ENCODE data around the gene LRRTM2.
A peak's percentile ranks its signal among the peaks of the same experiment; 100 is the strongest.
"Not testable (repeated sequence)": the region's sequence is repeated elsewhere in the genome, so short reads cannot be mapped to it uniquely, and the experiment has no call there.

The LRRTM2 gene, protein sequence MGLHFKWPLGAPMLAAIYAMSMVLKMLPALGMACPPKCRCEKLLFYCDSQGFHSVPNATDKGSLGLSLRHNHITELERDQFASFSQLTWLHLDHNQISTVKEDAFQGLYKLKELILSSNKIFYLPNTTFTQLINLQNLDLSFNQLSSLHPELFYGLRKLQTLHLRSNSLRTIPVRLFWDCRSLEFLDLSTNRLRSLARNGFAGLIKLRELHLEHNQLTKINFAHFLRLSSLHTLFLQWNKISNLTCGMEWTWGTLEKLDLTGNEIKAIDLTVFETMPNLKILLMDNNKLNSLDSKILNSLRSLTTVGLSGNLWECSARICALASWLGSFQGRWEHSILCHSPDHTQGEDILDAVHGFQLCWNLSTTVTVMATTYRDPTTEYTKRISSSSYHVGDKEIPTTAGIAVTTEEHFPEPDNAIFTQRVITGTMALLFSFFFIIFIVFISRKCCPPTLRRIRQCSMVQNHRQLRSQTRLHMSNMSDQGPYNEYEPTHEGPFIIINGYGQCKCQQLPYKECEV

DNA sequence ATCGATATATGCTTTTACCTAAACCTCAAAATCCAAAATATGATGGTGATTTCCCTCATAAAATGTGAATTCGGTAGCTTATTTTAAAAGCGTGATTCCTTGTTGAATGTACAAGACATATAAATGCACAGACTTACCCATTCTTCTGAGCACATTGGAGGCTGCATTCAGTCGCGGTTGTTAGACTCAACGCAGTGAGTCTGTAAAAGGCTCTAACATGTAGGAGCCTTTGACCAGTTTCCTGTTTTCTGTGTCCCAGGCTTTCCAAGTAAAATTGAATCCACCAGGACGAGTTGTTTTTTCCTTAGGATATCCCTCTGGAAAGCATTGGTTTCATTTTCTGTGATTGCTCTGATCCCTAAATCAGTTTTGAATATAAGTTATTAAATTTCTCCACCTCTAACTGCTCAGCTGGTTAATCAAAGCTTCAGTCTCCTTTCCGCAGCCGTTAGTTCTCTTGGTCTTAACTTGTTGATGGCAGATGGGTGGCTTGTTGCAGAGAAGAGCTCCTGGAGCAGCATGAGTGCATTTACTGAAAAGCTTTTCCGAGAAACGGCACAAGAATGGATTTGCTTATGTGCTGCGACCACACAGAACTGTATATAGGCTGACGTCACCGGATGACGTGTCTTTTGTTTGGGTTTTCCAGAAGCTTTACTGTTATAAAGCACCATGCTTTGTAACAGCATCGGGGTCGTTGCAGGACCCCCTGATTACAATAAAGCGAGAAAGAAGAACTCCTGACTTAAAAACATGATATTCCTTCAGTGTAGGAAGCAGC is at the start of gene LRRTM2:
Gene LRRTM2, minus strand, starts transcription at position 565 of the 781 bp plus-strand sequence. Its CDS starts 424 bp downstream, at position 141.
- DNase-seq, result peak; percentile 79

GRCh38 chr5:138922494-138922893 is 47.4 kb upstream of the LRRTM2 start:
- DNase-seq, result peak; percentile 13

GRCh38 chr5:138921362-138921761 is 46.2 kb upstream of the LRRTM2 start:
- not testable (repeated sequence) for DNase-seq

DNA sequence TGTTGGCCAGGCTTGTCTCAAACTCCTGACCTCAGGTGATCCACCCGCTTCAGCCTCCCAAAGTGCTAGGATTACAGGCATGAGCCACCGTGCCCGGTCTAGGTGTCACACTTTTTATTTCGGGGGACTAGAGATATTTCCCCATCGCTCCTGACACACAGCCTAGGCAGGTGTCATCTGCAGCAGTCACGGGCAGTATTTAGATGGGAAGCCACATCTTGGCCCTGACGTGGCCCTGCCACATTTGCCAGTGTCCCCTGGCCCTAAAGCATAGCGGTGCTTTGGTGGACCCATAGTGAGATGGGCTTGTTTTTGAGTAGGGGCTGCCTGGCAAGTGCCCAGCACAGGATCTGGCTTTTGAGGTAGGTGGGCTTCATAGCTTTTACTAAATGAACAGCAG is 45.0 kb upstream of the LRRTM2 start:
- no peak for DNase-seq

DNA sequence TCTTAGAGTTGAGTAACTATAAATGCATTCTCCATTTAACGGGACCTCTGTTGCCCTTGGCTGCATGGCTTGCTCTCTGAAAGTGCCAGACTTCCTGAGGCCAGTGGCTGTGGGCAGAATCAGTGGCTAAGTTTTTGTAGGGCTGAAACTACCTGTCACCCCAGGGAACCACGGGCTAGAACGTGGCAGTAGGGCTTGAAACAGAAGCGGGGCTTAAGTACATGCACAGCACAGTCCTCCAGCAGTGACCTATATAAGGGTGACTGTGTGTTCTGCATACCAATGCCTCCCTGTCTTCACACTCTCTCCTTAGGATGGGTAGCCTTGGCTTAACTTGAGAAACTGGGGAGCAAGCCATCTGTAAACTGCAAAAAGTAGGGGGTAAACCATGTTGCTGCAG is 43.6 kb upstream of the LRRTM2 start:
- no peak for DNase-seq

DNA sequence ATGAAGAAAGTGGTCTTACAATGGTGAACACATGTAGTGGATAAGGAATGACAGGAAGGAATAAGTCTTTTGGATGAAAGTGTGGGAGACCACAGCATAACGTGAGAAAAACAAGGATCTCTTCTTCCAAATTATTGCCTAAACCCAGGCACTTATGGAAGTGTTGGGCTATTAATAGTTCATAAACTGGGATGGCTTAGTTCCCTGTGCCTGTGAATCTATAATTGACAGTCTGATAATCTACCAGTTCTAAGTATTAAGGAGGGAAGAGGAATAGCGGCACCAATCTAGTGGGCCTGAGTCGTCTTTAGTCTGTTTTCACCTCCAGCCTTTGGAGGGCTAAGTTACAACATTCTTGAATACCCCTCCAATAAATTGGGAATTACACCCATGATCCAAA is 39.2 kb upstream of the LRRTM2 start:
- DNase-seq, result no peak

DNA sequence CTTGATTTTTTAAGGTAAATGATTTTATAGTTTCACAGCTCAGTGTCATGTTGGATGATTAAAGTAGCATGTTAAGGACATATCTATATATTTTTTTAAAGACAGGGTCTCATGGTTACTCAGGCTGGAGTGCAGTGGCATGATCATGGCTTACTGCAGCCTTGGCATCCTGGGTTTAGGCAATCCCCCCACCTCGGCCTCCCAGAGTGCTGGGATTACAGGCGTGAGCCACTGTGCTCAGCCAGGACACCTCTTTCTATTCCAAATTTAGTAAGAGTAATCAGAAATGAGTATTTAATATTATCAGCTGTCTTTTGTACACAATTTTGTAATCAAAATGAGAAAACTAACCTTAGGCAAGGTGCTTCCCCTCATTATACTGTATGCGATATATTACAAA is 38.6 kb upstream of the LRRTM2 start:
- DNase-seq, result no peak

DNA sequence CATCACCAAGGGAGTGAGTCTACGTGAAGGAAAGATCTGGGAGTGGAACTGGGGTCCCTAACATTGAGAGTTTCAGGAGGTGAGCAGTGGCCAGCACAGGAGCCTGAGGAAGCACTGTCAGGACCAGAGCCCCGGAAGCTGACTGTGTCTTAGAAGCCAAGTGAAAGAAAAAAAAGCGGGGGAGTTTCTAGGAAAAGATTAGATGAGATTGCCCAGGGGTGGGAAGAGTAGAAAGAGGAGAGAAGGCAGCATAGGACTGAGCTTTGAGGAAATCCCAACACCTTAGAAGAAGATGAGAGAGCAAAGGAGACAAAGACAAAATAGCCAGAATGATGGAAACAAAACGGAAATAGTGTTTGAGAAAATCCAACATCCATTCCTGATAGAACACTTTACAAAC is 37.0 kb upstream of the LRRTM2 start:
- no peak for DNase-seq

DNA sequence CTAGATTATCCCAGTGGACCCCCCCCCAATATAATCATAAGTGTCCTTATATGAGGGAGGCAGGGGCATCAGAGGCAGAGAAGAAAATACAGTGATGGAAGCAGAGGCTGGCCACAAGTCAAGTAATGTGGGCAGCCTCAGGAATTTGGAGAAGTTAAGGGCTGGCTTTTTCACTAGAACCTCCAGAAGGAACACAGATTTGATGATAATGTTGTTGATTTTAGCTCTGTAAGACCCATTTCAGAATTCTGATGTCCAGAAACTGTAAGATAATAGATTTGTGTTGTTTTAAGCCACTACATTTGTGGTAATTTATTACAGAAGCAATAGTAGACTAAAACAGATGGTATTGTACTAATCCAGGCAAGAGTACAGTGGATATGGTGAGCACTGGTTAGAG is 36.3 kb upstream of the LRRTM2 start:
- DNase-seq, result peak; percentile 67

- DNase-seq, result peak; percentile 63
These were observed 35.5 kb upstream of the LRRTM2 start for GRCh38 chr5:138910546-138911185.

- peak; percentile 33 for DNase-seq
These were observed 34.6 kb upstream of the LRRTM2 start for GRCh38 chr5:138909734-138910133.

GRCh38 chr5:138905541-138905940 is 30.4 kb upstream of the LRRTM2 start:
- no peak for DNase-seq

DNA sequence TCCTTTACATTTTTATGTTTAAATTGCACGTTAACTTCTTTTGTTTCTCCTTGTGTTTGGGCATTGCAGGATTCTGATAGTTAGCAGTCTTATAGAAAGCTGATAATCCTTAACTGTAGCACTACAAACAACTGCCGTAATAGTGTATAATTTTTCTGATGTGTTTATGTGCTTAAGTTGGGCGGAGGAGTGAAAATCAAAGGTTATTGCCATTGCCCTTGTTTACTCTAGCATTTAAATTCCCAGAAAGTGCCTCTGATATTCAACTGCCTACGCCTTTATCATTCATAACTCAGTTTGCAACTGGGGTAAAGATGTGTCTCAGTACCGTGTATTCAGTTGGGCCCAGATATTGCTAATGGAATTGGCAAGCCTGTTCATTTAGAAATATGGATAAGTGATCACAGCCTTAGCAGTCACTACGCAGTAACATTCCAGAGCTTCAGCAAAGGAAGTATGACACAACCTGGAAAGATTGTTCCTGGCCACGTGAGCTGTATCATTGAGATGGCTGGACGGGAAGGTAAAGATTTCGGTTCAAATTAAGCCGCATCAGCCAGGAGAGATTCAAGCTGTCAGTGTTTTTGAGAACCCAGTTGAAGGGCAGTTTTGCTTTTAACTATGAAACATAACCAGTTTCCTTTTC is 28.1 kb upstream of the LRRTM2 start:
- DNase-seq, result no peak

DNA sequence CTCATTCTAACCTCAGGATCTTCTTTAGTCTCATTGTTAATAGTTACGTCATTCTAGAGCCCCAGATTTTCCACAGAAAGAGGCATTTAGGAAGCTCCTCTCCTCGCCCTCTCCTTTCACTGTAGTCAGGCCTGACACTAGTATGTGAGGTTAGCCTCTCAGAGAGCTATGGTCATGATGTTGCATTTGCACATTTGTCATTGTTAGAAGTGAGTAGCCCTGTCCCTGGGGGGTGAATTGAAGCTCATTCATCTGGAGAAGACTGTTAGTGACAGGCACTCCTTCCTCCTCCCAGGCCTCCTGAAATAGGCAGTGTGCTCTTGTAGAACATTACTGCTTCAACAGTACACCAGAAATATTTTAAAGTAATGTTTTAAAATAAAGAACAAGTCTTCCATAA is 26.6 kb upstream of the LRRTM2 start:
- DNase-seq, result no peak

DNA sequence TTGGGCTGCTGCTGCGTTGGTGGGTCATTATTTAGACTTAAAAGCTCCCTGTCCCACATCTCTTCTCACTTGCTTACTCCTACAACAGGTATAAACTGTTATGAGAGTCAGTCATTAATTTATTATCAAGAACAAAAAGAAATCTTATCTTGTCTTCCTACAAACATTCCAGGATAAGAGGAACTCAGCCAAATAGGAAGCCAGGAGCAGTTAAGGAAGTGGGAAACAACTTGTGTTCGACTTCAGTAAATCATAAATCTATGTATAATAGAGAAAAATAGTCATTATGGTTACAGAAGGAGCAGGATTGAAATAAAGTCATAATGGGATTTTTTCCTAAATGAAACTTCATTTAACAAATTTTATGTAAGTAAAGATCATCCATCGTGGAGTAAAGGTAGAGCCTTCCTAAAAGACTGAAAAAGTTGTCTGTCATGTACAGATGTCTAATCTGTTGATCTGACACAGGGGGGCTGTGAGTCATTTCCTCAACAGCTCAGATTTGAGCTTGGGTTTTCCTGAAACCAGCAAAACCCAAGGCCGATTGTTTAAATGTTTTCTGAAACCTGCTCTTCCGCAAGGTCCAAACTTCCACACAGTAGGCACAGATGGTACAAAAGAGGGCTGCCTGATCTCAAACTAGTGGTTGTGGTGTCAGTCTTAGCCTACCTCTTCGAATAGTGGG is 25.3 kb upstream of the LRRTM2 start:
- no peak for DNase-seq

GRCh38 chr5:138898742-138899141 is 23.6 kb upstream of the LRRTM2 start:
- no peak for DNase-seq

DNA sequence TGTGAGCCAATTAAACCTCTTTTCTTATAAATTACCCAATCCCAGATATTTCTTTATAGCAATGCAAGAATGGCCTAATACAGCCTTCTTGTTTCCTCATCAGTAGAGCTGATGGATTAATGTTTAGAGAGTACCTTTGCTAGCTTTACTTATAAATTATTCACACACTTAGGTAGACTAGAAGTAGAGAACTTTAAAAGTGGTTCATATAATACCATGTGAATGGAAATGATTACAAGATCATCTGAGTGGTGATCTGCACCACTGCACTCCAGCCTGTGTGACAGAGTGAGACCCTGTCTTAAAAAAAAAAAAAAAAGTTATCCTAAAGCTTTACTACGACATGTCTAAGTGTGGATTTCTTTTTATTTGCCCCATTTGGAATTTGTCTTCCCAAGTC is 23.2 kb upstream of the LRRTM2 start:
- no peak for DNase-seq

- DNase-seq, result no peak
These were observed 20.8 kb upstream of the LRRTM2 start for GRCh38 chr5:138895918-138896317.

DNA sequence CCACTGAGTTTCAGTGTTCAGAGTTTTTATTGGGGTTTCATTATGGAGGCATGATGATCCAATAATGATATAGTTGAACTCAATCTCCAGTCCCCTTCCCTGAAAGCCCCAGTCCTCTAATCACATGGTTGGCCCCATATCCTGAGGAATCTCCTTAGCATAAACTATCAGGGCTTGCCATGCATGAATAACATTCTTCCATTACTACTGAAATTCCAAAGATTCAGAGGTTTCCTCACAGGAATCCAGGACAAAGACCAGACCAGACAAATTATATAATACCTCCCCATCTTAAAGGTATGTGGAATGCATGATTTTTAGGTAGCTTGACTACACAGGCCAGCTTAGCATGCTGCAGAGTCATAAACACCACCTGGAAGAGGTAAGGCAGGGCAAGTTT is 15.5 kb upstream of the LRRTM2 start:
- DNase-seq, result no peak

GRCh38 chr5:138889994-138890393 is 14.9 kb upstream of the LRRTM2 start:
- no peak for DNase-seq

DNA sequence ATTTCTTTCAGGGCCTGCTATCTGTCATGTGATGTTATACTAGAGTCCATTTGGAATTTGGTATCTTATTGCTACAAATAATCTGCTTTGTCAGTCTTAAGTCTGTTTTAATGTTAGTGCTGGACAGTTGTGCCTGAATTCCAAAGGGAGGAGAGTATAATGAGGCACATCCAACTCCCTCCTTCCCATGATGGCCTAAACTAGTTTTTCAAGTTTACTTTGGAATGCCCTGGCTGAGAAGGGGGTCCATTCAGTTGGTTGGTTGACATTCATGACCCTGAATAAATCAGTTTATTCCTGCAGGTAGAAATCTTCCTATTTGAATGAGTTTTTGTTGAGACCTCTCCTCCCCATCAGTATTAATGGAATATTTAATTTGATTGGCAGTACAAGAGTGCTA is 9.4 kb upstream of the LRRTM2 start:
- no peak for DNase-seq

DNA sequence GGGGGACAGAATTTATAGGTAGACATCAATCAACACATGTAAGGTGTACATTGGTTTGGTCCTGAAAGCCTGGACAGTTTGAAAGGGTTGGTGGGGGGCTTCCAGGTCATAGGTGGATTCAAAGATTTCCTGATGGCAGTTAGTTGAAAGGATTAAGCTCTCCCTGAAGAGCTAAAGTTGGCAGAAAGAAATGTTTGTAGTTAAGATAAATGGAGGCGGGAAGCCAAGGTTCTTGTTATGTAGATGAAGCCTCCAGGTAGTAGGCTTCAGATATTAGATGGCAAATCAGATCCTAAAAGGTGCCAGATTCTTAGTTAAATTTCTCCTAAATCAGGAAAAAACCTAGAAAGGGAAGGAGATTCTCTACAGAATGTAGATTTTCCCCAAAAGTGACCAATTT is 9.0 kb upstream of the LRRTM2 start:
- no peak for DNase-seq
